ENCODE measurements around the gene SLC30A1. TPM values are rescaled to one million over a fixed set of nuclear protein-coding genes. Genes with fewer than 3 reads are reported as not detected.
"Not testable (repeated sequence)": the region's sequence is repeated elsewhere in the genome, so short reads cannot be mapped to it uniquely, and the experiment has no call there.

The SLC30A1 gene
- total and polyA plus RNA-seq, 2 of the 13 experiments (the other 11 are each of a cell fraction or from before 2014, with no cell fraction given), result 5.9 to 24.4 TPM

DNA sequence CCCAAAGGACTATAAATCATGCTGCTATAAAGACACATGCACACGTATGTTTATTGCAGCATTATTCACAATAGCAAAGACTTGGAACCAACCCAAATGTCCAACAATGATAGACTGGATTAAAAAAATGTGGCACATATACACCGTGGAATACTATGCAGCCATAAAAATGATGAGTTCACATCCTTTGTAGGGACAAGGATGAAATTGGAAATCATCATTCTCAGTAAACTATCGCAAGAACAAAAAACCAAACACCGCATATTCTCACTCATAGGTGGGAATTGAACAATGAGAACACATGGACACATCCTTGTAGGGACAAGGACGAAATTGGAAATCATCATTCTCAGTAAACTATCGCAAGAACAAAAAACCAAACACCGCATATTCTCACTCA lies 46.9 kb upstream of the SLC30A1 start:
- H3K9ac ChIP-seq (ENCODE audit: insufficient read depth, low read depth, low read length); H3K36me3 ChIP-seq (replicated peaks in 1 of 2; ENCODE audit: control insufficient read depth in 1 of 2, insufficient read depth in 2 of 2, low read length in 2 of 2); in situ Hi-C loops (cut with HindIII; ENCODE audit: extremely low pct_ligation_motif_present, low pct_unique_long_range_greater_than_20kb); H3K4me2 ChIP-seq (ENCODE audit: low read depth, low read length); DNase-seq (ENCODE audit: low spot score); POLR2A ChIA-PET; H3K27me3 ChIP-seq (ENCODE audit: control insufficient read depth in 1 of 2, insufficient read depth in 2 of 2, low read length in 2 of 2); H3K27ac ChIP-seq (ENCODE audit: extremely low read length, insufficient read depth, low read length); H4K20me1 ChIP-seq (ENCODE audit: insufficient read depth, low read length); H3K9me3 ChIP-seq (ENCODE audit: low read length); FAIRE-seq; H3K79me2 ChIP-seq (ENCODE audit: insufficient read depth, low read length); H3K4me3 ChIP-seq (replicated peaks in 1 of 3; ENCODE audit: insufficient read depth in 1 of 3, low read depth in 2 of 3, low read length in 3 of 3); BruUV-seq (replicated peaks); H2AFZ ChIP-seq (ENCODE audit: low read length); ATAC-seq: not testable (repeated sequence)
- intact Hi-C loops (cut with micrococcal nuclease; ENCODE audit: unreplicated experiment), result loop anchor here (1.0 kb wide), 2 partner anchors 22 to 49 kb away; no protein-coding TSS in a partner anchor
- H3K4me1 ChIP-seq (ENCODE audit: insufficient read depth, low read length), result peaks cover 41% of the 10 kb centered on the region
- CTCF ChIA-PET (ENCODE audit: low intra/inter-chr PET ratio, low total read pairs), result interaction anchor here (2.0 kb wide), 1 partner anchor 48 kb away, joined by 30 read pairs; the partner anchor contains the start of gene SLC30A1
- 90% methylated on average over 6 of the region's 7 CpGs for WGBS (ENCODE audit: low lambda C conversion rate)

DNA sequence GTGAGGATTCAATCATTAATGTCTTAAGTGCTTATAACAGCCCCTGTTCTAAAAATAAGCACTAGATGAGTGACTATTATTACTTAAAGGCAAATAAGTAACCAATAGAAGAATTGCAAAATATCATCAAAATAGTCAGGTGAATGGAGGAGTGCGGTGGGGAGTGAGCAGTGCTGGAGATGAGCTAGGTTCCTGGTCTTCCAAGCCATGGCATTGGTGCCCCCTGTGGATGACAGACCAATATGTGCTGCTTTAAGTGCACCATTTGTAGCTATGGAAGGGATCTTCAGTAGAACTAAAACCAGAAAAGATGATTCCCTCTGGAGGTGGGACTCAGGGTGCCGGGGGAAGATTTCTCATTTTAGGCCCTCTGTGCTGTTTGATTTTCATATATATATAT lies 46.1 kb upstream of the SLC30A1 start:
- ATAC-seq, result peak; percentile 96
- POLR2A ChIA-PET, result interaction anchor here (0.9 to 1.5 kb wide), 9 partner anchors 9 to 110 kb away, joined by 3 to 9 read pairs (median 4); partner anchors contain the start of gene SLC30A1
- intact Hi-C loops (cut with micrococcal nuclease; ENCODE audit: unreplicated experiment), result loop anchor here (1.0 kb wide), 2 partner anchors 23 to 48 kb away; no protein-coding TSS in a partner anchor
- CTCF ChIA-PET (ENCODE audit: low intra/inter-chr PET ratio, low total read pairs), result interaction anchor here (0.8 to 2.0 kb wide), 3 partner anchors 47 to 155 kb away, joined by 3 to 30 read pairs (median 3); partner anchors contain the start of gene SLC30A1
- peak; percentile 23 for FAIRE-seq
- Histone ChIP-seq H3K27me3 (ENCODE audit: control insufficient read depth in 1 of 2, insufficient read depth in 2 of 2, low read length in 2 of 2) (peaks cover 0 to 2% of the 10 kb centered on the region in 2 experiments; a peak in 1 of 5 replicates), H3K4me2 (ENCODE audit: low read depth, low read length) (peak overlapping the region; percentile 19; the same call in 1 of the 2 replicates), H3K9me3 (ENCODE audit: low read length) (no peaks in the 10 kb centered on the region), H3K4me3 (replicated peaks in 1 of 3; ENCODE audit: insufficient read depth in 1 of 3, low read depth in 2 of 3, low read length in 3 of 3) (no peak overlapping the region), H3K36me3 (replicated peaks in 1 of 2; ENCODE audit: control insufficient read depth in 1 of 2, insufficient read depth in 2 of 2, low read length in 2 of 2) (no peaks in the 10 kb centered on the region), H2AFZ (ENCODE audit: low read length) (no peak overlapping the region), H3K27ac (ENCODE audit: extremely low read length, insufficient read depth, low read length) (no peak overlapping the region), H3K9ac (ENCODE audit: insufficient read depth, low read depth, low read length) (no peak overlapping the region), H4K20me1 (ENCODE audit: insufficient read depth, low read length) (no peaks in the 10 kb centered on the region), H3K4me1 (ENCODE audit: insufficient read depth, low read length) (peaks cover 40% of the 10 kb centered on the region), H3K79me2 (ENCODE audit: insufficient read depth, low read length) (no peaks in the 10 kb centered on the region)
- DNase-seq (ENCODE audit: low spot score), result peak; percentile 76
- WGBS (ENCODE audit: low lambda C conversion rate), result 9% methylated on average over 2 of the region's 2 CpGs
- BruUV-seq (replicated peaks), result no TSS peak
- in situ Hi-C loops (cut with HindIII; ENCODE audit: extremely low pct_ligation_motif_present, low pct_unique_long_range_greater_than_20kb), result no loop called here
- TF ChIP-seq RARA (CRISPR knock-in tag; IDR thresholded peaks at IDR 0.05) (no peak), ZNF589 (CRISPR knock-in tag; conservative IDR thresholded peaks at IDR 0.05) (no peak), ZSCAN22 (CRISPR knock-in tag; IDR thresholded peaks at IDR 0.05) (no peak), SMAD3 (CRISPR knock-in tag; IDR thresholded peaks at IDR 0.05) (0 out of 2 replicates have a peak, but pooled peaks have one; percentile 37), ELF3 (CRISPR knock-in tag; IDR thresholded peaks at IDR 0.05) (peak; percentile 59), TBP (CRISPR knock-in tag; IDR thresholded peaks at IDR 0.05) (no peak), HNRNPLL (IDR thresholded peaks at IDR 0.05; ENCODE audit: low read depth, low read length, poor library complexity, severe bottlenecking) (no peak), HDAC2 (CRISPR knock-in tag; IDR thresholded peaks at IDR 0.05) (no peak)
- TF ChIP-seq, protein P1, sequence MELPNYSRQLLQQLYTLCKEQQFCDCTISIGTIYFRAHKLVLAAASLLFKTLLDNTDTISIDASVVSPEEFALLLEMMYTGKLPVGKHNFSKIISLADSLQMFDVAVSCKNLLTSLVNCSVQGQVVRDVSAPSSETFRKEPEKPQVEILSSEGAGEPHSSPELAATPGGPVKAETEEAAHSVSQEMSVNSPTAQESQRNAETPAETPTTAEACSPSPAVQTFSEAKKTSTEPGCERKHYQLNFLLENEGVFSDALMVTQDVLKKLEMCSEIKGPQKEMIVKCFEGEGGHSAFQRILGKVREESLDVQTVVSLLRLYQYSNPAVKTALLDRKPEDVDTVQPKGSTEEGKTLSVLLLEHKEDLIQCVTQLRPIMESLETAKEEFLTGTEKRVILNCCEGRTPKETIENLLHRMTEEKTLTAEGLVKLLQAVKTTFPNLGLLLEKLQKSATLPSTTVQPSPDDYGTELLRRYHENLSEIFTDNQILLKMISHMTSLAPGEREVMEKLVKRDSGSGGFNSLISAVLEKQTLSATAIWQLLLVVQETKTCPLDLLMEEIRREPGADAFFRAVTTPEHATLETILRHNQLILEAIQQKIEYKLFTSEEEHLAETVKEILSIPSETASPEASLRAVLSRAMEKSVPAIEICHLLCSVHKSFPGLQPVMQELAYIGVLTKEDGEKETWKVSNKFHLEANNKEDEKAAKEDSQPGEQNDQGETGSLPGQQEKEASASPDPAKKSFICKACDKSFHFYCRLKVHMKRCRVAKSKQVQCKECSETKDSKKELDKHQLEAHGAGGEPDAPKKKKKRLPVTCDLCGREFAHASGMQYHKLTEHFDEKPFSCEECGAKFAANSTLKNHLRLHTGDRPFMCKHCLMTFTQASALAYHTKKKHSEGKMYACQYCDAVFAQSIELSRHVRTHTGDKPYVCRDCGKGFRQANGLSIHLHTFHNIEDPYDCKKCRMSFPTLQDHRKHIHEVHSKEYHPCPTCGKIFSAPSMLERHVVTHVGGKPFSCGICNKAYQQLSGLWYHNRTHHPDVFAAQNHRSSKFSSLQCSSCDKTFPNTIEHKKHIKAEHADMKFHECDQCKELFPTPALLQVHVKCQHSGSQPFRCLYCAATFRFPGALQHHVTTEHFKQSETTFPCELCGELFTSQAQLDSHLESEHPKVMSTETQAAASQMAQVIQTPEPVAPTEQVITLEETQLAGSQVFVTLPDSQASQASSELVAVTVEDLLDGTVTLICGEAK (IDR thresholded peaks at IDR 0.05), result no peak
- TF ChIP-seq, protein P1 (CRISPR knock-in tag; IDR thresholded peaks at IDR 0.05), result no peak

All from HepG2 (cell line).